ENCODE measurements around the gene P2RY4.

P2RY4 gene

GRCh38 chrX:70240751-70241150 is 19.3 kb downstream of the P2RY4 start:
- Histone ChIP-seq H3K79me1 (replicated peaks; ENCODE audit: low read length, poor library complexity, severe bottlenecking) (no peaks in the 10 kb centered on the region), H3K9ac (ENCODE audit: low read length) (no peak overlapping the region), H2AFZ (ENCODE audit: low read depth, low read length) (no peak overlapping the region), H3K27me3 (ENCODE audit: control insufficient read depth in 1 of 2, insufficient read depth in 1 of 2, low read length in 2 of 2) (peaks cover 0 to 44% of the 10 kb centered on the region in 2 experiments), H3K9me3 (ENCODE audit: control insufficient read depth, low read length) (no peaks in the 10 kb centered on the region), H3K14ac (ENCODE audit: low read length in 2 of 2) (no peak overlapping the region), H2BK15ac (ENCODE audit: low read depth, poor library complexity, severe bottlenecking) (no peak overlapping the region), H3K27ac (ENCODE audit: low read length, poor library complexity, severe bottlenecking) (no peak overlapping the region), H4K91ac (ENCODE audit: low read length) (no peak overlapping the region), H2BK12ac (ENCODE audit: low read length in 2 of 2) (no peak overlapping the region), H3K18ac (ENCODE audit: low read depth in 1 of 2, low read length in 2 of 2) (no peak overlapping the region), H3K4me3 (ENCODE audit: insufficient read depth in 1 of 2, low read depth in 1 of 2, low read length in 2 of 2) (no peak overlapping the region), H3K4ac (ENCODE audit: low read depth in 1 of 2, low read length in 2 of 2) (no peak overlapping the region), H3K23ac (ENCODE audit: low read length in 2 of 2) (no peak overlapping the region), H4K8ac (ENCODE audit: low read length) (no peak overlapping the region), H2AK5ac (ENCODE audit: low read length, severe bottlenecking) (no peak overlapping the region), H3K4me2 (ENCODE audit: low read length, poor library complexity, severe bottlenecking) (no peak overlapping the region), H3K36me3 (ENCODE audit: control insufficient read depth in 1 of 2, insufficient read depth in 2 of 2, low read depth in 1 of 2, low read length in 2 of 2) (no peaks in the 10 kb centered on the region), H2BK120ac (ENCODE audit: low read depth, low read length) (no peak overlapping the region), H3K4me1 (ENCODE audit: control insufficient read depth, insufficient read depth, low read depth, low read length) (no peaks in the 10 kb centered on the region), H2BK5ac (ENCODE audit: low read depth, low read length, poor library complexity, severe bottlenecking) (no peak overlapping the region)
- 100% methylated on average over 1 of the region's 1 CpG for WGBS
- DNase-seq: no peak

- Histone ChIP-seq H3K9me3 (ENCODE audit: control insufficient read depth, low read length) (no peaks in the 10 kb centered on the region), H3K18ac (ENCODE audit: low read depth in 1 of 2, low read length in 2 of 2) (no peak within 1 kb of the TSS), H3K4me3 (ENCODE audit: insufficient read depth in 1 of 2, low read depth in 1 of 2, low read length in 2 of 2) (no peak within 1 kb of the TSS), H2BK12ac (ENCODE audit: low read length in 2 of 2) (no peak within 1 kb of the TSS), H2AFZ (ENCODE audit: low read depth, low read length) (no peak within 1 kb of the TSS), H2BK15ac (ENCODE audit: low read depth, poor library complexity, severe bottlenecking) (no peak within 1 kb of the TSS), H3K14ac (ENCODE audit: low read length in 2 of 2) (no peak within 1 kb of the TSS), H2BK120ac (ENCODE audit: low read depth, low read length) (no peak within 1 kb of the TSS), H4K91ac (ENCODE audit: low read length) (no peak within 1 kb of the TSS), H3K27ac (ENCODE audit: low read length, poor library complexity, severe bottlenecking) (no peak within 1 kb of the TSS), H3K4me2 (ENCODE audit: low read length, poor library complexity, severe bottlenecking) (no peak within 1 kb of the TSS), H3K36me3 (ENCODE audit: control insufficient read depth in 1 of 2, insufficient read depth in 2 of 2, low read depth in 1 of 2, low read length in 2 of 2) (no peaks in the 10 kb centered on the region), H3K79me1 (replicated peaks; ENCODE audit: low read length, poor library complexity, severe bottlenecking) (no peaks in the 10 kb centered on the region), H2AK5ac (ENCODE audit: low read length, severe bottlenecking) (no peak within 1 kb of the TSS), H3K4ac (ENCODE audit: low read depth in 1 of 2, low read length in 2 of 2) (no peak within 1 kb of the TSS), H3K4me1 (ENCODE audit: control insufficient read depth, insufficient read depth, low read depth, low read length) (no peaks in the 10 kb centered on the region), H4K8ac (ENCODE audit: low read length) (no peak within 1 kb of the TSS), H3K9ac (ENCODE audit: low read length) (no peak within 1 kb of the TSS), H3K27me3 (ENCODE audit: control insufficient read depth in 1 of 2, insufficient read depth in 1 of 2, low read length in 2 of 2) (peaks cover 0 to 53% of the 10 kb centered on the region in 2 experiments), H2BK5ac (ENCODE audit: low read depth, low read length, poor library complexity, severe bottlenecking) (no peak within 1 kb of the TSS), H3K23ac (ENCODE audit: low read length in 2 of 2) (no peak within 1 kb of the TSS)
- 91% methylated on average over 1 of the region's 3 CpGs for WGBS
- no peak for DNase-seq
Observed at GRCh38 chrX:70234355-70234754, 25.6 kb downstream of the P2RY4 start, which contains the start of gene AWAT1. Gene AWAT1 (plus strand): TSS chrX:70234655. CDS start chrX:70234696, 41 bp downstream.

GRCh38 chrX:70231666-70232065 is 28.3 kb downstream of the P2RY4 start:
- no peaks in the 10 kb centered on the region for H3K79me1 ChIP-seq (replicated peaks; ENCODE audit: low read length, poor library complexity, severe bottlenecking)
- H3K4me3 ChIP-seq (ENCODE audit: insufficient read depth in 1 of 2, low read depth in 1 of 2, low read length in 2 of 2): no peak overlapping the region
- H2AK5ac ChIP-seq (ENCODE audit: low read length, severe bottlenecking): no peak overlapping the region
- no peak overlapping the region for H2BK5ac ChIP-seq (ENCODE audit: low read depth, low read length, poor library complexity, severe bottlenecking)
- WGBS: 71% methylated on average over 1 of the region's 4 CpGs
- no peak overlapping the region for H2BK120ac ChIP-seq (ENCODE audit: low read depth, low read length)
- H3K14ac ChIP-seq (ENCODE audit: low read length in 2 of 2): no peak overlapping the region
- H3K4me2 ChIP-seq (ENCODE audit: low read length, poor library complexity, severe bottlenecking): no peak overlapping the region
- no peak overlapping the region for H4K8ac ChIP-seq (ENCODE audit: low read length)
- no peak overlapping the region for H3K23ac ChIP-seq (ENCODE audit: low read length in 2 of 2)
- H3K27me3 ChIP-seq (ENCODE audit: control insufficient read depth in 1 of 2, insufficient read depth in 1 of 2, low read length in 2 of 2): peaks cover 0 to 40% of the 10 kb centered on the region in 2 experiments
- DNase-seq: no peak
- H3K27ac ChIP-seq (ENCODE audit: low read length, poor library complexity, severe bottlenecking): no peak overlapping the region
- no peak overlapping the region for H4K91ac ChIP-seq (ENCODE audit: low read length)
- no peak overlapping the region for H2BK15ac ChIP-seq (ENCODE audit: low read depth, poor library complexity, severe bottlenecking)
- no peaks in the 10 kb centered on the region for H3K4me1 ChIP-seq (ENCODE audit: control insufficient read depth, insufficient read depth, low read depth, low read length)
- no peaks in the 10 kb centered on the region for H3K36me3 ChIP-seq (ENCODE audit: control insufficient read depth in 1 of 2, insufficient read depth in 2 of 2, low read depth in 1 of 2, low read length in 2 of 2)
- no peak overlapping the region for H2BK12ac ChIP-seq (ENCODE audit: low read length in 2 of 2)
- H3K9me3 ChIP-seq (ENCODE audit: control insufficient read depth, low read length): no peaks in the 10 kb centered on the region
- H3K9ac ChIP-seq (ENCODE audit: low read length): no peak overlapping the region
- no peak overlapping the region for H3K4ac ChIP-seq (ENCODE audit: low read depth in 1 of 2, low read length in 2 of 2)
- H2AFZ ChIP-seq (ENCODE audit: low read depth, low read length): no peak overlapping the region
- no peak overlapping the region for H3K18ac ChIP-seq (ENCODE audit: low read depth in 1 of 2, low read length in 2 of 2)

GRCh38 chrX:70226687-70227086 is 33.3 kb downstream of the P2RY4 start:
- H3K9me3 ChIP-seq (ENCODE audit: control insufficient read depth, low read length): no peaks in the 10 kb centered on the region
- H2AK5ac ChIP-seq (ENCODE audit: low read length, severe bottlenecking): no peak overlapping the region
- no peak overlapping the region for H3K14ac ChIP-seq (ENCODE audit: low read length in 2 of 2)
- H2BK5ac ChIP-seq (ENCODE audit: low read depth, low read length, poor library complexity, severe bottlenecking): no peak overlapping the region
- no peak overlapping the region for H3K18ac ChIP-seq (ENCODE audit: low read depth in 1 of 2, low read length in 2 of 2)
- H3K4me2 ChIP-seq (ENCODE audit: low read length, poor library complexity, severe bottlenecking): no peak overlapping the region
- no peak overlapping the region for H2BK15ac ChIP-seq (ENCODE audit: low read depth, poor library complexity, severe bottlenecking)
- no peak for DNase-seq
- no peaks in the 10 kb centered on the region for H3K36me3 ChIP-seq (ENCODE audit: control insufficient read depth in 1 of 2, insufficient read depth in 2 of 2, low read depth in 1 of 2, low read length in 2 of 2)
- H2AFZ ChIP-seq (ENCODE audit: low read depth, low read length): no peak overlapping the region
- H3K27me3 ChIP-seq (ENCODE audit: control insufficient read depth in 1 of 2, insufficient read depth in 1 of 2, low read length in 2 of 2): peaks cover 0 to 38% of the 10 kb centered on the region in 2 experiments
- no peak overlapping the region for H2BK120ac ChIP-seq (ENCODE audit: low read depth, low read length)
- no peaks in the 10 kb centered on the region for H3K4me1 ChIP-seq (ENCODE audit: control insufficient read depth, insufficient read depth, low read depth, low read length)
- no peak overlapping the region for H3K4me3 ChIP-seq (ENCODE audit: insufficient read depth in 1 of 2, low read depth in 1 of 2, low read length in 2 of 2)
- H3K27ac ChIP-seq (ENCODE audit: low read length, poor library complexity, severe bottlenecking): no peak overlapping the region
- H3K9ac ChIP-seq (ENCODE audit: low read length): no peak overlapping the region
- H4K91ac ChIP-seq (ENCODE audit: low read length): no peak overlapping the region
- H3K23ac ChIP-seq (ENCODE audit: low read length in 2 of 2): no peak overlapping the region
- H3K4ac ChIP-seq (ENCODE audit: low read depth in 1 of 2, low read length in 2 of 2): no peak overlapping the region
- H4K8ac ChIP-seq (ENCODE audit: low read length): no peak overlapping the region
- no CpG with 5 or more reads among the region's 2 CpGs for WGBS
- H2BK12ac ChIP-seq (ENCODE audit: low read length in 2 of 2): no peak overlapping the region
- H3K79me1 ChIP-seq (replicated peaks; ENCODE audit: low read length, poor library complexity, severe bottlenecking): no peaks in the 10 kb centered on the region

Measured in mesenchymal stem cell (in vitro differentiated cells and primary cell).